HTERT RPE-1 (cell line): ENCODE data around the gene ZNF778.

Experiments used
- in situ Hi-C: fragments of 300-500 bp; cut with MboI; formaldehyde crosslinking; loops from 4 replicates; pipeline ENCODE4 v1.14.3; 2020; ENCODE audit warnings: low sequenced_read_pairs

Gene ZNF778

GRCh38 chr16:89273741-89274472, 56.4 kb downstream of the ZNF778 start:
- in situ Hi-C loops: no loop called here

- in situ Hi-C loops: no loop called here
Measured at GRCh38 chr16:89274561-89275283, 57.2 kb downstream of the ZNF778 start.

DNA sequence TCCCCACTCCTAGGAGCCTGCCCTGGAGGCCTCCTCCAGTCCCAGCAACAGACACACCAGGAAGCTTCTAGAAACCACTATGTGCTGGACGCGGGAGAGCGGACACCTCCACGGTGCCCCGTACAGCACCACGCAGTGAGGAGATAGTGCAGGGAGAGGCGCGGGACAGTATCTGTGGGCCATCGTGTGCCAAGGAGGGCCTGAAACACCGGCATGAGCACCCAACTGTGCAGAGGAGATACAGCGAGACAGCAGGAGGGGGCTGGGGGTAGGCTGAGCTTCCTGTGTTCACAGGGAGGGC, 57.7 kb downstream of the ZNF778 start:
- in situ Hi-C loops: no loop called here

DNA sequence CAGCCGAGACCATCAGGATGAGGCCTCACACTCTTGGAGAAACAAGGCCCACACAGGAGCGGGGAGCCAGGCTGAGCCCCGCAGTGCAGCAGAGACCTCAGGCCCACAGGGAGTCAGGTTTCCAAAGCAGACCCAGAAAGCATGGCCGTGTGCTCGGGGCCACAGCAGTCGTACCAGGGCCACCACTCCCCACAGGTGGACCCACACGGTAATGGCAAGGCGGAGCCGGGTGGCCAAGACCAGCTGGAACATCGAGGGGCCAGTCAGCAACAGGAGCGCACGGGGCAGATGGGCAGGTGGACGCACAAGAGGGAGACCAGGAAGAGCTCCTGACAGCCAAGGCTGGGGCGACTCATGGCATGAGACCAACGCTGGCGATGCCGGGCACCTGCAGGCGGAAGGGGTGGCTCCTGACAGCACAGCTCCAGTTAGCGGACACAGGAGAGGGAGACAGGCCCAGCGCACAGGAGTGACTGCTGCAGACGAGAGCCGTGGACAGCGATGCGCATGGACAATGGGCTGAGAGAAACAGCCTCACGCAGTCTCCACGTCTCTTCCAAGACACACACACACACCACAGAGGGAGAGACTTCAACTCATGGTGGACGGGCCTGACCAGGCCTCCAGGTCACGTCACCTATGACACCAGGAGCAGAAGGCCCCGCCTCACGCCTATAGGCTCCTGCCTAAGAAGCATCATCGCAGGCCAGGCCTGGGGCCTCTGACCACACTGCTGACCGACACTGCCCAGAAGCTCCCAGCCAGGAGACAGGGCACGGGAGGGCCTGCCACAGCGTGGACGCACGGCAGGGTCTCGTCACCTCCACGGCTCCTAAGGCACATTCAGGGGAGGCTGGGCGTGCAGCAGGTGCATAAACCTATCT, 58.6 kb downstream of the ZNF778 start:
- in situ Hi-C loops: no loop called here

GRCh38 chr16:89277049-89277448, 59.5 kb downstream of the ZNF778 start:
- in situ Hi-C loops: no loop called here

DNA sequence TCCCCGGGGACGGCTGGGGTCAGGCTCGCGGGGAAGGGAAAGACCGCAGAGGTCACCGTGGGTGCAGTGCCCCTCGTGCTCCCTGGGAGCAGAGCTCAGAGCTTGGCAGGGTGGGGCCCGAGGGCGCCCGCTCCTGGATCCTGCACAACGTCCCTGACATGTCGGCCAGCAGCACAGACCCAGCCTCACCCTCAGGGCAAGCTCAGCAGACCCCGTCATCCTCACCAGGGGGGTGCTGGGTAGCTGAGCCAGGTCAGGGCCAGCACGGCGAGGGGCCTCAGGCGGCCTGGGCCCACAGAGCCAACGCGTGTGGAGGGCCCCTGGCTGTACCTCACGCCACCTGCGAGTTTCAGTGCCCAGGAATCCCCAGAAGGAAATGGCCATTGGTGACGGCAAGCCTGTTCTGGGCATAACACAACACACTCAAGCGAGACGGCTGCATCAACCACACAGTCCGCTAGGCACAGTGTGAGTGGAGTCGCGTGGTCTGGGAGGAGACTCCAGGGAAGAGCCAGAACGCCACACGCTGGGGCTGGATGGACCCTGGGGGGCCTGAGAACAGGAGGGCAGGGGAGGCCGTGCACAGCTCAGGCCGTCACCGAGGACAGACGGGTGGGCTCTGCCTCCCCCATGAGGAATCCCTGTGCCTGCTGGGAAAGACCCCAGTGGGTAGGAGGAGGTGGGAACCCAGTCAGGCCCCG, 60.3 kb downstream of the ZNF778 start:
- in situ Hi-C loops: no loop called here

DNA sequence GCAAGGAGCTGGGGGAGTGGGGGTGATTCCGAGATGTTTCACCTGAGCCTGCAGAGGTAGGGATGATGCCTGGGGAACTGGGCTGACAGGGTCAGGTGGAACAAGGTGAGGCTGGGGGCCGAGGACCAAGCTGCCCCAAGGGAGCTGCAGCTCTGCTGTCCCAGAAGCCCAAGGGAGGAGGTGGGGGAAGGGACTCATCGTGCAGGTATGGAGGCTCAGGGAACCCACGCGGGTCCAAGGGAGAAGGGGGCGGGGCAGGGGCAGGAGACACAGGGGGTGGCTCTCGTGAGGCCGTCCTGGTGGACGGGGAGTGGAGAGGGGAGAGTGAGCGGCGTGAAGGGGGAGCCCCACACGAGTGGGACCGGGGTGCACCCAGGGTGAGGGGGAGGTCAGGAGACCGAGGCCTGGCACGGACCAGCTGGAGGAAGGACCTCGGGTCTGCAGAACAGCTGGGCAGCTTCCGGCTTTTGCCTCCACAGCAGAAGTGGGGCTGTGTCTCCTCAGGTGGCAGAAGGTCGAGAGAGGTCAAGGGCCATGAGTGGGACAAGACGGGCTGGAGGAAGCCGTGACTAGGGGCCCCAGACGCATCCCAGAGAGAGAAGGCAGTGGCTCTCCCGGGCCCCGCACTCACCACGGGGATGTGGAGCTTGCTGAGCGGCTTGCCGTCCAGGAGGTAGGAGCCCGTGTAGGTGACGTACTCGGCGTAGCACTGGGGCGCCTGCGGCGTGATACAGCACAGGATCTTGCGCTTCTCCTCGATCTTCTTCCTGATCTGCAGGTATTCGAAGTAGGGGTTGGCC, 61.1 kb downstream of the ZNF778 start:
- in situ Hi-C loops: no loop called here

DNA sequence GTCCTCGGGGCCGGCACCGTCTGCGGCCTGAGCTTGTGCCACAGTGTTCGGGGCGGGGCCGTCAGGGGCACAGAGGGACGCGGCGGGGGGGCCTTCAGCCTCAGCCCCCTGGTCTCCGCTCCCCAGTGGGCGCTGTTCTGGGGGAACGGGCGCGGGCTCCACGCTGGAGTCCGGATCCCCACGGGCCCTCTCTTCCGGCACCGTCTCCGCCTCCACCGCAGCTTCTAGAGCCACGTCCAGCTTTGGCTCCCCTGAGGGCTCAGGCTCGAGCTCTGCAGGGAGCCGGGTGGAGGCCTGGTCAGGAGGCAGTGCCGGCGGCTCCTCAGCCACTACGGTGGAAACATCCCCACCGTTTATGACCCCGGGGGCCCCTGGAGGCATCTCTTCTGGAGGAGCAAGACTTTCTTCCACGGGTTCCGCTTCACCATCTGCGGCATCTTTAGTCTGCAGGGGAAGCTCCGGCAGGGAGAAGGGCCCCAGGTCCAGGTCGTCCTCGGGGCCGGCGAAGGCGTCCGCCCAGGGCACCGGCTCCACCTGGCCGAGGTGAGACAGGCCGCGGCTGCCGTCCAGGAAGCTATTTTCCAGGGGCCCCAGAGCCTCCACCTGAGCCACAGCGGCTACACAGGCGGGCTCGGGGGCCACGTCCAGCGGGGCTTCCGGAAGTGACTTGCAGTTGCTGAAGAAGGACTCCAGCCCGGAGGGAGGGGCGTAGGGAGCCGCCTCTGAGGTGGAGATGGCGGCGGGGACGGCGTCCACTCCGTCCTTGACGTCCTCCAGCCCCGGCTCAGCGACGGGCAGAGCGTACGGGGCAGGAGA, 62.4 kb downstream of the ZNF778 start:
- in situ Hi-C loops: no loop called here

DNA sequence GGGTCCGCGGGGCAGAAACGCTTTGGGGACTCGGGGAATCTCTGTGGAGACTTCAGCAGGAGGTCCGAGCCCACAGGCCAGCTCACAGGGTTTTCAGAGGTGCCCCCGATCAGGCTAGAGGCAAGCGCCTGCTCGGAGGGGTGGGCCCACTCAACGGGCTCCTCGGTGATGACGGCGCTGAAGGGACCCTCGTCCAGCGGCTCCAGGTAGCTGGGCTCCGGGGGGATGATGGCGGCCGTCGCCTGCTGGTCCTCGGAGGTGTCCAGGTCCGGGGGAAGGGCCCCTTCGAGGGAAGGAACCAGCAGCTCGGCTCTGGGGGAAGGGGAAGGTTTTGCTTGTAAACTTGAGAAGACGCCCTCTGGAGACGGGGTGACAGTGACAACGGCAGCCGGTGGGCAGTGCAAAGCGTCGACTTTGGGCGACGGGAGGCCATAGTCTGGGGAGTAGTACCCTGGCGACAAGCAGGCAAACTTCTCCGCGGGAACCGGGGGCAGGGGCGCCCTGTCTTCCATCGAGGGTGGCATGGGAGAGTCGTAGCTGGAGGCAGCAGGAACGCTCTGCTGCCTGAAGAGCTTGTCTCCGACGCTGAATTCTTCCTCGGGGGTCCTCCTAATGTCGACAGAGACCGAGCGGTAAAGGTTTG, 63.2 kb downstream of the ZNF778 start:
- in situ Hi-C loops: no loop called here

DNA sequence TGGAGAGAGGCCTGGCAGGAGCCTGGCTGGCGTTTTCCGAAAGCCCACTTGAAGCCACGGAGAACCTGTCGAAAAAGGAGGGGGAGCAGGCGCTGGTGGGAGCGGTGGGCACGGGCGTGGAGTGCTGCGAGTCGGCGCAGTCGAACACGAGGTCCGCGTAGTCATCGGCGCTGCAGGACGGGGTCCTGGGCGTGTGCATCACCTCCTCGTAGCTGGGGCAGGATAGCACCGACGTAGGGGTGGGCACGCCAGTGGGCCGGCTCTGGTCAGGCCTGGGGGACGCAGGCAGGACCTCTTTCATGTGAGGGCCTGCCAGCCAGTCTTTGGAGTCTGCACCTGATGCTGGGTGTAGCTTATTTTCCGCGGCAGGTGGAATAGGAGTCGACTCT, 63.7 kb downstream of the ZNF778 start:
- in situ Hi-C loops: no loop called here

DNA sequence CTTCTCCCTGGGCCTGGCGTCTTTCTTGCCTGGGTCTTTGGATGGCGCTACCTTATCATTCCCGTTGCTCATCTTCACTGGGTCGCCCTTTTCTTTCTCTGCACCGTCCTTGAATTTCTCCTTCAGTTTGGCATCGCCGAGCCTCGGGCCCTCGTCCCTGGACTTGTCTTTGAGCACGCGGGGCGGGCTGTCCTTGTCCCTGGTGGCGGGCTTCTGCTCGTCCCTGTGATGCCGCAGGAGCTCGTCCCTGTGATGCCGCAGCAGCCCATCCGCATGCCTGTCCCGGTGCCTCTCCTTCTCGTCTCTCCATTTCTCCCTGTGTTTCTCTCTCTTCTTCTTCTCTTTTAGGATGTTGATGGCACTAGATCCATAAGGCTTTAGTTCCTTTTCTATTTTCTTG, 64.3 kb downstream of the ZNF778 start:
- in situ Hi-C loops: no loop called here

GRCh38 chr16:89282523-89282922, 65.0 kb downstream of the ZNF778 start:
- in situ Hi-C loops: no loop called here

- in situ Hi-C loops: no loop called here
Measured at GRCh38 chr16:89283449-89283848, 65.9 kb downstream of the ZNF778 start.

DNA sequence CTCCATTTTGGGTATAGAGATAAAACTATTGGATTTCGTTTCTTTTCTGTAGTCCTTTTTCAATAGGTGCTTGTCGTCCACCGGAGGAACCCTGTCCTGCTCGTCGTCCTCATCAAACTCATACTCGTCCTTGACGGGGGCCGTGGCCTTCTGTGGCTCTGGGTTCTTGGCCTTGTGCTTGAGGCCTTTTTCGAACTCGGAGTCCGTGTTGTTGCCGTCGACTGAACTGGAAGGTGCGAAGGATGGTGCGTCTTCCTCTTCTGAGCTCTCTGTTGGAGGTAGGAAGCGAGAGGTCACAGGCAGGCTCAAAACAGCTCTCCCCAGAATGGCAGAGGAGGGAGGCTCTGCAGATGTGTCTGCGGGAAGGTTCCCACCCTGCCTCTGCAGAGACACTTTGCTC, 67.9 kb downstream of the ZNF778 start:
- in situ Hi-C loops: no loop called here

GRCh38 chr16:89286096-89286495, 68.6 kb downstream of the ZNF778 start:
- in situ Hi-C loops: no loop called here
